GM19452 (cell line): Measurements from ENCODE around the gene SH3GL3.

Source experiments
- ATAC-seq: cut with Tn5 transposase; IDR thresholded peaks from one replicate; pipeline ENCODE4 v1.9.1; 2021; ENCODE audit not compliant: unreplicated experiment

The SH3GL3 gene

GRCh38 chr15:83658430-83659416, 211.6 kb downstream of the SH3GL3 start:
- no peak for ATAC-seq

DNA sequence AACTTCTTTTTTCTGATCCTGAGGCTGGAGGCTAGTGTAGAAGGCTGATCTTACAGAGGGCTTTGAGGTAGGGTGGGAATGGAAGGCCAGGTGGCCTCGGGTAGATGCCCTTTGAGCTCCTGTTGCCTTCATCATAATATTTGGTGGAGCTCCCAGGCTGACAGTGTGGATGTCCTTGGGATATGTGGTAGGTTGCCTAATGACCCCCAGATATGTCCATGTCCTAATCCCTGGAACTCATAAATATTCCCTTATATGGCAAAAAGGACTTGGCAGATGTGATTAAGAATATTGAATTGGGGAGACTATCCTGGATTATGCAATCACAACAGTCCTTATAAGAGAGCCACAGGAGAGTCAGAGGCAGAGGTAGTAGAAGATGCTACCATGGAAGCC, 212.3 kb downstream of the SH3GL3 start:
- ATAC-seq, result no peak

GRCh38 chr15:83665480-83665879, 218.3 kb downstream of the SH3GL3 start:
- no peak for ATAC-seq
